HepG2 (cell line): ENCODE measurements around the gene MSL3B.

Experiments used
- EHMT2 ChIP-seq: fragments of 200-600 bp; sonication (generic); IDR thresholded peaks from 2 replicates; pipeline ENCODE4 v1.7.0; 2017; ENCODE audit warnings: antibody characterized with exemption, low read depth, low read length, borderline replicate concordance
- KDM5A ChIP-seq: fragments of 200-600 bp; sonication (generic); IDR thresholded peaks from 2 replicates; pipeline ENCODE4 v1.7.0; 2018; ENCODE audit warnings: antibody characterized with exemption, mild to moderate bottlenecking, low read length, borderline replicate concordance
- NFIC ChIP-seq: IDR thresholded peaks from 2 replicates; pipeline ENCODE4 v1.6.1; 2012; ENCODE audit warnings: mild to moderate bottlenecking, low read length, inconsistent platforms

DNA sequence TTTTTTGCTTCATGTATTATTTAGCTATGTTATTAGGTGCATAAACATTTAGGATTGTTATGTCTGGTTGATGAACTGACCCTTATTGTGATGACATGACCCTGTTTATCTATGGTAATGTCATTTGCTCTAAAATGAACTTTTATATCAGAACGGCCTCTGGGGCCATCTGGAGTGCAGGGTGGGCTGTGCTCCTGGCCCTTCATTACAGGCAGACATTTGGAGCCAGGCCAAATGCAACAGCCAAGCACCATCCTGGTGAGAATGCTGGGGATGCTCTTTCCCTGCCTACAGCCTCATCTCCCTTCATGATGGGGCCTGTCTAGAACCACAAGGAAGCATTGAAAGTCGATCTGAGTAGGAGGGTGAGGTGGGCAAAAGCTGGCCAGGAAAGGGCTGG lies 51.9 kb downstream of the MSL3B start:
- TF ChIP-seq EHMT2, result no peak
- TF ChIP-seq NFIC, result no peak
- TF ChIP-seq KDM5A, result no peak
